C4-2B (cell line): ENCODE measurements around the gene ANKRD1.

Experiments
- H3K27ac ChIP-seq: fragments of 450-650 bp; 2 replicates; pipeline ENCODE4 v1.5.1; 2017
- CTCF ChIP-seq: fragments of 450-650 bp; conservative IDR thresholded peaks from 2 replicates; pipeline ENCODE4 v1.5.1; 2017; ENCODE audit warnings: mild to moderate bottlenecking
- ZFX ChIP-seq: fragments of 450-650 bp; IDR thresholded peaks from 2 replicates; pipeline ENCODE4 v1.6.1; 2017

ANKRD1 gene

GRCh38 chr10:90964781-90965465 lies 44.0 kb upstream of the ANKRD1 start:
- no peak overlapping the region for H3K27ac ChIP-seq
- TF ChIP-seq CTCF, result no peak
- TF ChIP-seq ZFX, result no peak

- no peak for TF ChIP-seq CTCF
- H3K27ac ChIP-seq, result no peak overlapping the region
Measured at GRCh38 chr10:90963331-90963730, 42.4 kb upstream of the ANKRD1 start.

- H3K27ac ChIP-seq, result no peak overlapping the region
- no peak for TF ChIP-seq ZFX
- TF ChIP-seq CTCF, result no peak
Measured at GRCh38 chr10:90960355-90960814, 39.5 kb upstream of the ANKRD1 start.

- H3K27ac ChIP-seq, result no peak overlapping the region
Measured at GRCh38 chr10:90959826-90960225, 38.9 kb upstream of the ANKRD1 start.

GRCh38 chr10:90958781-90959180 lies 37.9 kb upstream of the ANKRD1 start:
- TF ChIP-seq CTCF (no peak), ZFX (no peak)
- H3K27ac ChIP-seq, result no peak overlapping the region

More at GRCh38 chr10:90959826-90960225, 38.9 kb upstream of the ANKRD1 start:
- TF ChIP-seq CTCF, result no peak
- TF ChIP-seq ZFX, result no peak

GRCh38 chr10:90947030-90947960 lies 26.4 kb upstream of the ANKRD1 start:
- no peak overlapping the region for H3K27ac ChIP-seq
- TF ChIP-seq CTCF (no peak), ZFX (no peak)

- H3K27ac ChIP-seq, result no peak overlapping the region
- no peak for TF ChIP-seq CTCF
- no peak for TF ChIP-seq ZFX
Measured at GRCh38 chr10:90945491-90946070, 24.7 kb upstream of the ANKRD1 start.
